SK-N-SH (cell line): Measurements from ENCODE around the gene LRRC3C. TPM values are rescaled to one million over a fixed set of nuclear protein-coding genes. Genes with fewer than 3 reads are reported as not detected.

Source experiments
- CTCF ChIA-PET: fragments of 300-600, 350-600 bp; formaldehyde crosslinking; extraction: SDS; loops from one replicate; lab custom pipeline; 2021; lab: Yijun Ruan, JAX
- POLR2A ChIA-PET: fragments of 350-600 bp; sonication (Branson Sonifier 250); formaldehyde crosslinking; extraction: SDS; loops from one replicate; lab custom pipeline; 2020; ENCODE audit warnings: antibody characterized with exemption, inconsistent platforms; lab: Yijun Ruan, JAX
- DNase-seq: peaks from one replicate; pipeline ENCODE4 v3.0.0; 2012
- H2AFZ ChIP-seq: fragments of 200-600 bp; sonication (generic); 2 replicates; pipeline ENCODE4 v1.8.1; 2016; ENCODE audit warnings: antibody characterized with exemption, mild to moderate bottlenecking, low read depth
- H3F3A ChIP-seq: fragments of 200-600 bp; sonication (generic); replicated peaks from 2 replicates; pipeline ENCODE3; 2016; ENCODE audit warnings: antibody characterized with exemption, mild to moderate bottlenecking; ENCODE audit not compliant: insufficient read depth
- H3K27ac ChIP-seq, 2 experiments: fragments of 200-500 bp in 1 of 2; fragments of 200-600 bp in 1 of 2; sonication (Bioruptor generic) in 1 of 2; sonication (generic), shearing (Covaris generic) in 1 of 2; 2 replicates each; pipeline versions ENCODE4 v1.5.1 to v1.6.1; 2014 to 2016; ENCODE audit warnings: low read depth in 2 of 2, inconsistent platforms in 1 of 2, low read length in 1 of 2, mild to moderate bottlenecking in 1 of 2, mixed read lengths in 1 of 2
- H3K27me3 ChIP-seq: fragments of 200-600 bp; sonication (generic), shearing (Covaris generic); 2 replicates; pipeline ENCODE4 v1.6.1; 2016; ENCODE audit warnings: mixed run types; ENCODE audit not compliant: insufficient read depth
- H3K36me3 ChIP-seq, 2 experiments: fragments of 200-500 bp in 1 of 2; fragments of 200-600 bp in 1 of 2; sonication (Bioruptor generic) in 1 of 2; sonication (generic) in 1 of 2; replicated peaks in 1 of 2; 2 replicates each; pipeline versions ENCODE3 to v1.5.1; 2014 to 2016; ENCODE audit warnings: low read length in 1 of 2, mild to moderate bottlenecking in 1 of 2; ENCODE audit not compliant: insufficient read depth in 2 of 2, control insufficient read depth in 1 of 2
- H3K4me1 ChIP-seq, 2 experiments: fragments of 200-500 bp in 1 of 2; fragments of 200-600 bp in 1 of 2; sonication (Bioruptor generic) in 1 of 2; sonication (generic), shearing (Covaris generic) in 1 of 2; 2 replicates each; pipeline versions ENCODE4 v1.5.1 to v1.6.1; 2014 to 2016; ENCODE audit warnings: low read depth in 1 of 2, low read length in 1 of 2, mixed run types in 1 of 2; ENCODE audit not compliant: insufficient read depth in 2 of 2, control insufficient read depth in 1 of 2
- H3K4me2 ChIP-seq: fragments of 200-600 bp; sonication (generic), shearing (Covaris generic); 2 replicates; pipeline ENCODE4 v1.6.1; 2017; ENCODE audit warnings: mixed run types
- H3K4me3 ChIP-seq, 2 experiments: fragments of 200-500 bp in 1 of 2; fragments of 200-600 bp in 1 of 2; sonication (Bioruptor generic) in 1 of 2; sonication (generic), shearing (Covaris generic) in 1 of 2; 2 replicates each; pipeline versions ENCODE4 v1.5.1 to v1.8.1; 2014 to 2016; ENCODE audit warnings: low read depth in 2 of 2, inconsistent platforms in 1 of 2, low read length in 1 of 2, mild to moderate bottlenecking in 1 of 2, mixed read lengths in 1 of 2, moderate library complexity in 1 of 2
- H3K79me2 ChIP-seq: fragments of 200-600 bp; sonication (generic); 2 replicates; pipeline ENCODE4 v1.8.1; 2017; ENCODE audit warnings: mild to moderate bottlenecking; ENCODE audit not compliant: insufficient read depth
- H3K9ac ChIP-seq: fragments of 200-600 bp; sonication (generic); 2 replicates; pipeline ENCODE4 v1.6.1; 2017; ENCODE audit warnings: mixed run types
- H3K9me2 ChIP-seq: fragments of 200-600 bp; sonication (generic); 2 replicates; pipeline ENCODE4 v1.6.1; 2017; ENCODE audit warnings: mixed run types
- H3K9me3 ChIP-seq: fragments of 200-600 bp; sonication (generic); 2 replicates; pipeline ENCODE4 v1.6.1; 2017; ENCODE audit warnings: mixed run types, mild to moderate bottlenecking, moderate library complexity
- H4K20me1 ChIP-seq: fragments of 200-600 bp; sonication (generic); 2 replicates; pipeline ENCODE4 v1.6.1; 2017; ENCODE audit warnings: mild to moderate bottlenecking, mixed run types; ENCODE audit not compliant: insufficient read depth
- CTCF ChIP-seq: fragments of 200-600 bp; sonication (generic); IDR thresholded peaks from 2 replicates; pipeline ENCODE4 v1.6.1; 2017; ENCODE audit warnings: antibody characterized with exemption, mild to moderate bottlenecking, moderate library complexity
- ELF1 ChIP-seq: IDR thresholded peaks from 2 replicates; pipeline ENCODE4 v1.4.0; 2012
- EP300 ChIP-seq, 2 experiments: IDR thresholded peaks; 2 replicates each; pipeline versions ENCODE4 v1.4.0 to v1.6.1; 2012; ENCODE audit warnings: borderline replicate concordance in 1 of 2, low read depth in 1 of 2, low read length in 1 of 2
- FOSL2 ChIP-seq: IDR thresholded peaks from 2 replicates; pipeline ENCODE4 v1.4.0; 2012; ENCODE audit warnings: low read depth, mild to moderate bottlenecking, moderate library complexity, borderline replicate concordance
- FOXJ3 ChIP-seq: sonication (generic); formaldehyde crosslinking; IDR thresholded peaks from 2 replicates; pipeline ENCODE4 v1.5.1; 2020; ENCODE audit warnings: mild to moderate bottlenecking, missing genetic modification reagents
- JUND ChIP-seq: IDR thresholded peaks from 2 replicates; pipeline ENCODE4 v1.4.0; 2012
- NFIC ChIP-seq: IDR thresholded peaks from 2 replicates; pipeline ENCODE4 v1.4.0; 2012; ENCODE audit warnings: borderline replicate concordance
- PBX3 ChIP-seq: IDR thresholded peaks from 2 replicates; pipeline ENCODE4; 2012
- POLR2AphosphoS5 ChIP-seq: IDR thresholded peaks from 2 replicates; pipeline ENCODE4 v1.6.1; 2012; ENCODE audit warnings: low read depth, low read length
- RCOR1 ChIP-seq: fragments of 150-350 bp; IDR thresholded peaks from 2 replicates; pipeline ENCODE4 v1.6.1; 2017; ENCODE audit warnings: antibody characterized with exemption, low read length
- RXRA ChIP-seq: IDR thresholded peaks from 2 replicates; pipeline ENCODE4 v1.4.0; 2012; ENCODE audit warnings: low read depth, mild to moderate bottlenecking, borderline replicate concordance
- SIN3A ChIP-seq: IDR thresholded peaks from 2 replicates; pipeline ENCODE4 v1.6.1; 2012; ENCODE audit warnings: low read depth, mild to moderate bottlenecking, low read length, moderate library complexity, borderline replicate concordance
- TAF1 ChIP-seq: IDR thresholded peaks from 2 replicates; pipeline ENCODE4 v1.6.1; 2012; ENCODE audit warnings: low read depth, mild to moderate bottlenecking, low read length, moderate library complexity, borderline replicate concordance
- USF2 ChIP-seq: fragments of 150-350 bp; IDR thresholded peaks from 2 replicates; pipeline ENCODE4 v1.6.1; 2017; ENCODE audit warnings: antibody characterized with exemption, low read length, low read depth, borderline replicate concordance
- WGBS: methylation state at CpG from one replicate; pipeline ENCODE4 v1.1.6; 2017; ENCODE audit warnings: low lambda C conversion rate; 5-methylcytosine and 5-hydroxymethylcytosine counted together
- polyA plus RNA-seq, 3 experiments: library from polyadenylated mRNA; depleted of rRNA; stranded (reverse); fragments of >200 nt; gene quantifications; 2 replicates each; pipeline ENCODE4 v1.2.3, GENCODE V29; 2012

LRRC3C gene
- polyA plus RNA-seq, 1 of the 3 experiments (the other 2 are of a cell fraction), result not detected

- H3K27me3 ChIP-seq, result no peaks in the 10 kb centered on the region
- CTCF ChIA-PET, result interaction anchor here (1.1 kb wide), 1 partner anchor 9 kb away, joined by 4 read pairs; no protein-coding TSS in a partner anchor
- H3K4me3 ChIP-seq, result peak overlapping the region in 1 of 2 experiments; percentile 3; a peak in 1 of 4 replicates
- H3K4me2 ChIP-seq, result peak overlapping the region; percentile 56
- DNase-seq, result no peak
- TF ChIP-seq JUND (peak; percentile 40; the same call in 1 of the 2 replicates), SIN3A (no peak), FOSL2 (peak; percentile 59), CTCF (no peak)
- WGBS, result 63% methylated on average over 5 of the region's 5 CpGs
- POLR2A ChIA-PET, result no interaction called here
- peaks cover 27% of the 10 kb centered on the region for H3F3A ChIP-seq
- H4K20me1 ChIP-seq, result peaks cover 25% of the 10 kb centered on the region
- H3K4me1 ChIP-seq, result peaks cover 8 to 29% of the 10 kb centered on the region in 2 experiments; a peak in 3 of 4 replicates
- H3K27ac ChIP-seq, result peak overlapping the region; percentile 34 to 90; a peak in 3 of 4 replicates
- H3K9ac ChIP-seq, result peak overlapping the region; percentile 33; the same call in 1 of the 2 replicates
- H2AFZ ChIP-seq, result no peak overlapping the region
- no peaks in the 10 kb centered on the region for H3K9me3 ChIP-seq
- no peaks in the 10 kb centered on the region for H3K9me2 ChIP-seq
- no peaks in the 10 kb centered on the region for H3K36me3 ChIP-seq
- H3K79me2 ChIP-seq, result peaks cover 25% of the 10 kb centered on the region
Measured at GRCh38 chr17:39929646-39930407, 2.3 kb downstream of the LRRC3C start.

GRCh38 chr17:39933912-39934311, 6.4 kb downstream of the LRRC3C start:
- no peak overlapping the region for H3K27ac ChIP-seq
- no peaks in the 10 kb centered on the region for H3K9me2 ChIP-seq
- no peak overlapping the region for H2AFZ ChIP-seq
- TF ChIP-seq FOXJ3 (CRISPR knock-in tag), result no peak
- no peak for TF ChIP-seq PBX3
- no peak for TF ChIP-seq SIN3A
- no peak for TF ChIP-seq ELF1
- TF ChIP-seq FOSL2, result no peak
- TF ChIP-seq USF2, result no peak
- no peak for TF ChIP-seq NFIC
- TF ChIP-seq RCOR1, result no peak
- TF ChIP-seq RXRA, result no peak
- no peak for TF ChIP-seq POLR2AphosphoS5
- TF ChIP-seq TAF1, result no peak
- TF ChIP-seq EP300 (IDR thresholded peaks at IDR 0.05; ENCODE audit: borderline replicate concordance in 1 of 2, low read depth in 1 of 2, low read length in 1 of 2), result no peak
- H3K36me3 ChIP-seq, result no peaks in the 10 kb centered on the region
- WGBS, result 85% methylated on average over 4 of the region's 5 CpGs
- peaks cover under 1% of the 10 kb centered on the region in 2 experiments; a peak in 2 of 4 replicates for H3K4me1 ChIP-seq
- no peak overlapping the region for H3K4me2 ChIP-seq
- H3K9ac ChIP-seq, result no peak overlapping the region
- no peaks in the 10 kb centered on the region for H3K79me2 ChIP-seq
- H3K27me3 ChIP-seq, result no peaks in the 10 kb centered on the region
- peaks cover 7% of the 10 kb centered on the region; the same call in 1 of the 2 replicates for H4K20me1 ChIP-seq
- ChIA-PET CTCF (no interaction called here), POLR2A (no interaction called here)
- H3K9me3 ChIP-seq, result no peaks in the 10 kb centered on the region
- no peak for DNase-seq
- H3F3A ChIP-seq, result peaks cover 23% of the 10 kb centered on the region
- H3K4me3 ChIP-seq, result no peak overlapping the region
